Thoracic aorta (tissue), 2 donors: ENCODE measurements around the gene RIMS3. TPM values are rescaled to one million over a fixed set of nuclear protein-coding genes. Genes with fewer than 3 reads are reported as not detected.
A peak's percentile ranks its signal among the peaks of the same experiment; 100 is the strongest.

ENCODE experiments used
- ATAC-seq: fragments of 150-250 bp; one replicate; pipeline ENCODE4 v1.8.0; 2017; ENCODE audit warnings: low read depth; ENCODE audit not compliant: insufficient number of reproducible peaks, low FRiP score
- DNase-seq: peaks from one replicate; pipeline ENCODE4 v3.0.0-alpha.2; 2020; ENCODE audit warnings: low spot score
- H3K27ac ChIP-seq, 2 donors: fragments of 200-600 bp; sonication (generic); 1 replicate in 1 of 2; 2 replicates in 1 of 2; pipeline ENCODE4 v1.5.1; 2016; ENCODE audit warnings: mild to moderate bottlenecking in 2 of 2, moderate library complexity in 2 of 2
- H3K27me3 ChIP-seq: fragments of 200-600 bp; sonication (generic); replicated peaks from 2 replicates; pipeline ENCODE4 v1.6.0; 2016; ENCODE audit warnings: mild to moderate bottlenecking; ENCODE audit not compliant: insufficient read depth
- H3K36me3 ChIP-seq: fragments of 200-600 bp; sonication (generic); one replicate; pipeline ENCODE4 v1.5.1; 2016
- H3K4me1 ChIP-seq, 2 donors: fragments of 200-600 bp; sonication (generic); 1 replicate in 1 of 2; 2 replicates in 1 of 2; pipeline versions ENCODE4 v1.5.1 to v1.6.0; 2016; ENCODE audit warnings: low read depth in 2 of 2, mild to moderate bottlenecking in 1 of 2; ENCODE audit not compliant: control insufficient read depth in 1 of 2
- H3K4me3 ChIP-seq: fragments of 200-600 bp; sonication (generic); 2 replicates; pipeline ENCODE4 v1.5.1; 2016; ENCODE audit warnings: mild to moderate bottlenecking
- H3K9me3 ChIP-seq: fragments of 200-600 bp; sonication (generic); 2 replicates; pipeline ENCODE4 v1.5.1; 2016
- total RNA-seq, 2 donors: library from RNA; depleted of rRNA; stranded (reverse); fragments of >200 nt; gene quantifications; one replicate each; pipeline versions ENCODE4 v1.1.0 to v1.2.3, GENCODE V29; 2016
- TF ChIP-seq, protein P1 (sequence below): fragments of 200-600 bp; sonication (generic); IDR thresholded peaks from one replicate; pipeline ENCODE4 v1.5.1; 2019; ENCODE audit warnings: antibody characterized with exemption

The RIMS3 gene
- total RNA-seq, 2 donors from 2014 or later = 18.1 to 33.7 TPM

DNA sequence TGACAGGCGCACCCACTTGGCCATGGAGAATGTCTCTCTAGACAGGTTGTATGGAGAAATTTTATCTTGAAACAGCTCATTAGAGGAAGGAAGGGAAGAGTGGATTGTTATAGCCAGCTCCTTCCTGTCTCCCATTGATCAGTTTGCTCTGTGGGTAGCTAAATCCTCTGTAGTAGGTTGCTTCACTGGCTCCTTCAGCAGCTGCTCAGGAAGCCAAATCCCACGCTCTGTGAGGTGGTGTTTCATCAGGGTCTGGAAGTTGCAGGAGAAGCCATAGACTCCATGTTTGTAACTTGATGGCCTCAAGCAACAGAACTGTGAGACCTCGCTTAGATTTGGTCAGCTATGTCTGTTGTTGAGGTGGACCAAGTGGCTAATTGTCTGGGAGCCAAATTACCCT lies 19.2 kb upstream of the RIMS3 start:
- H3K4me1 ChIP-seq = no peaks in the 10 kb centered on the region
- no peak for ATAC-seq
- no peak for DNase-seq
- H3K36me3 ChIP-seq = no peaks in the 10 kb centered on the region
- H3K4me3 ChIP-seq = no peak overlapping the region
- TF ChIP-seq, protein P1, sequence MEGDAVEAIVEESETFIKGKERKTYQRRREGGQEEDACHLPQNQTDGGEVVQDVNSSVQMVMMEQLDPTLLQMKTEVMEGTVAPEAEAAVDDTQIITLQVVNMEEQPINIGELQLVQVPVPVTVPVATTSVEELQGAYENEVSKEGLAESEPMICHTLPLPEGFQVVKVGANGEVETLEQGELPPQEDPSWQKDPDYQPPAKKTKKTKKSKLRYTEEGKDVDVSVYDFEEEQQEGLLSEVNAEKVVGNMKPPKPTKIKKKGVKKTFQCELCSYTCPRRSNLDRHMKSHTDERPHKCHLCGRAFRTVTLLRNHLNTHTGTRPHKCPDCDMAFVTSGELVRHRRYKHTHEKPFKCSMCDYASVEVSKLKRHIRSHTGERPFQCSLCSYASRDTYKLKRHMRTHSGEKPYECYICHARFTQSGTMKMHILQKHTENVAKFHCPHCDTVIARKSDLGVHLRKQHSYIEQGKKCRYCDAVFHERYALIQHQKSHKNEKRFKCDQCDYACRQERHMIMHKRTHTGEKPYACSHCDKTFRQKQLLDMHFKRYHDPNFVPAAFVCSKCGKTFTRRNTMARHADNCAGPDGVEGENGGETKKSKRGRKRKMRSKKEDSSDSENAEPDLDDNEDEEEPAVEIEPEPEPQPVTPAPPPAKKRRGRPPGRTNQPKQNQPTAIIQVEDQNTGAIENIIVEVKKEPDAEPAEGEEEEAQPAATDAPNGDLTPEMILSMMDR = no peak
- H3K27ac ChIP-seq = no peak overlapping the region
- H3K27me3 ChIP-seq = no peaks in the 10 kb centered on the region
- H3K9me3 ChIP-seq = no peaks in the 10 kb centered on the region

DNA sequence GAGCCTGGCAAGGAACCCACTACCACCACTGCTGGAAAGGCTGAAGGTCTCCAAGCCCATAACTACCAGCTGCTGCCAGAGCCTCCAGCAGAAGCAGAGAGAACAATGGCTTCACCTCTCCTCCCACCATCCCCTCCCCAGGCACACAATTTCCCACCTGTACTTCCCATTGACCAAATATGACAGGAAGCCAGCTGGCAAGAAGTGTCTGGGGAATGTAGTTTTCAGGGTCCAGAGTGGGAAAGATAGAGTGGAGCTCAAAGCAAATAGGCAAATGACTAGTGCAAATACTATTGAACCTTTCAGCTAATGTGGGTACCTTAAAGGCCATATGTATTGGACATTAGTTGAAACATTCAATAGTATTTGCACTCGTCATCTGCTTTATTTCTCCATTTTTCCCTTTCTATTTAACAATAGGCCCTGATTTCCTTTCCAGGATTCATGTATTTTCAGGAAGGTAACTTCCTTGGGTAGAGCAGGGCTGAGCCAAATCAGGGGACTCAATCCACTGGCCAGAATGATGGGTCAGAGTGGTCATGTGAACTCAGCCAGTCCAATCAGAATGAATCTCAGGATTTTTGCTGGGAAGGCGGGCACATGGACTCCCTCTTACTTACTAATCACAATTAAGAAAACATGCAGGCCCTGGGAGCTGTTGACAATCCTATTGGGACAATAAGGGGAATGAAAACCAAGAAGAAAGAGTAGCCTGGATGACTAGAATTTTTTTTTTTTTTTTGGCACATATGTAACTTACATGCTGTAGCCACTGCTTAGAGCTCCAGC lies 13.9 kb upstream of the RIMS3 start:
- TF ChIP-seq, protein P1 = no peak
- Histone ChIP-seq H3K27ac (no peak overlapping the region), H3K27me3 (no peaks in the 10 kb centered on the region), H3K36me3 (no peaks in the 10 kb centered on the region), H3K9me3 (no peaks in the 10 kb centered on the region), H3K4me3 (no peak overlapping the region), H3K4me1 (peaks cover 0 to 14% of the 10 kb centered on the region in 2 donors)
- ATAC-seq (no peak), DNase-seq (no peak)

DNA sequence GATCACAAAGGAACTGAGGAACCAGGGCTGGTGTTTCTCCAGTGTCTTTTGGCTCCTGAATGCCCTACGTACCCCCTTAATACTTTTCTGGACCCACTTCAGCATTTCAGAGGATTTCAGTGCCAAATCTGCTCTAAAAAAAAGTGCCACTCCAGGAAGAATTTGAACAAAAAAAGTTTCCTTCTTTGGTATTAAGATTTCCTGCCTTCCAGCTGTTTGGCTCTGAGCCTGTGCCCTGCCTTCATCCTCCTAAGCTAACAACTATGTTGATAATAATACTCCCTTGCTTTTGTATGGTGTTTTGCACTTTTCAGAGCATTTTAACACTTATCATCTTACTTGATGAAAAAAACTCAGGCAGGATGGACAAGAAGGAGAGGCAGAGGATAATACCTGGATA lies 11.0 kb upstream of the RIMS3 start:
- no peaks in the 10 kb centered on the region for H3K27me3 ChIP-seq
- H3K9me3 ChIP-seq = no peaks in the 10 kb centered on the region
- H3K4me3 ChIP-seq = no peak overlapping the region
- H3K4me1 ChIP-seq = peaks cover 0 to 14% of the 10 kb centered on the region in 2 donors
- TF ChIP-seq, protein P1 = no peak
- DNase-seq (no peak), ATAC-seq (no peak)
- no peaks in the 10 kb centered on the region for H3K36me3 ChIP-seq
- no peak overlapping the region for H3K27ac ChIP-seq

DNA sequence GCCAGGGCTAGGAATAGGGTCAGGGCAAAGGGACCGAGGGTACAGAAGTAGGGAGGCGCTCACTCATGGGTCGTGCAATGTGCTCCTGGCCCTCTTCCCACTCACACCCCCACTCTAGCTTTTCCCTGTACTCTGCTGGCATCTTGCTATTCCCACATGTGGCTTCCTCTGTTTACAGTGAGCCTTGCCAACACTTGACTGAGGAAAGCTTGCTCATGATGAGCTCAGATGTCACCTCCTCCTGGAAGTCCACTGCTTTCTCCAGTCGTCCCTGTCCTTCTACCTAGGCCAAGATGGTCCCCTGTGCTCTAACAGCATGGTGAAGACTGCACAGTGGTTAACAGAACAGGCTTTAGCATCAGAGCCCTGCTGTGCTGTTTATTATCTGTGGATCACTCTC lies 8.0 kb upstream of the RIMS3 start:
- TF ChIP-seq, protein P1 = no peak
- no peak for ATAC-seq
- Histone ChIP-seq H3K9me3 (no peaks in the 10 kb centered on the region), H3K27ac (no peak overlapping the region), H3K4me1 (peaks cover 0 to 21% of the 10 kb centered on the region in 2 donors), H3K4me3 (no peak overlapping the region), H3K36me3 (no peaks in the 10 kb centered on the region), H3K27me3 (no peaks in the 10 kb centered on the region)
- no peak for DNase-seq

DNA sequence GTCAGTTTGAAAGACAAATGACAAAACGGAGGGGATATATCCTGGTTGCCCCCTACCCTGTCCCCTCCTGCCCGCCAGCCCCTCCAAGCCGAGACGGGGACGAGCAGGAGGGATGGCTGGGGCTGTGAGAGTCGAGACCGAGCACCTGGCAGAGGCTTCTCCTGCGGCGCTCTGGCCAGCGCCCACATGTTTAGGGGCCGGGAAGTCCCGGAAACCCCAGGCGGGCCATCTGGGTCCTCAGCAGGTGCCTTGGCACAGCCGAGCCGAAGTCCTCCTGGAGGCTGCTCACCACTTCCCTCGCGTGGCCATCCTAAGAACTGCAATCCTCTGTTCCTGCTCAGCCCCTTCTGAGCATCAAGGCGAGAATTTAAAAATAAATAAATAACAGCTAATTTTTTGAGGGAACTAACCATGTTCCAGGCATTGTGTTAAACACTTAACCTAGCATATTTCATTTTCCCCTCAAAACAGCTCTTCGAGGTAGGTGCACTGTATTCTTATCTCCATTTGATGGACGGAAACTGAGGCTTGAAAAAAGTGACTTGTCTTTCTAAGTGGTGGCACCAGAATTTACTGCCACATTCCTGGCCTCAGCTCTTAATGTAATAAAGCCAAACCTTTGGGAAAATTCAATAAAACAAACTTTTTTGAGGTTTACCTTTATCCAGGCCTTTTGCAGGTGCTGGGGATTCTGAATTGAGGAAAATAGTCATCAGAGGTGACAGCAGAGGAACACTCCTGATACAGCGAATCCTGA lies 3.5 kb upstream of the RIMS3 start:
- Histone ChIP-seq H3K9me3 (no peaks in the 10 kb centered on the region), H3K36me3 (no peaks in the 10 kb centered on the region), H3K4me1 (peaks cover 12 to 28% of the 10 kb centered on the region in 2 donors), H3K4me3 (peak overlapping the region; percentile 54), H3K27me3 (no peaks in the 10 kb centered on the region), H3K27ac (no peak overlapping the region)
- ATAC-seq = no peak
- no peak for DNase-seq
- TF ChIP-seq, protein P1 = peak; percentile 93
